GM18861 (cell line): Measurements from ENCODE around the gene REEP2.
"Not testable (repeated sequence)": the region's sequence is repeated elsewhere in the genome, so short reads cannot be mapped to it uniquely, and the experiment has no call there.

Experiments used
- ATAC-seq: cut with Tn5 transposase; IDR thresholded peaks from one replicate; pipeline ENCODE4 v1.9.1; 2021; ENCODE audit not compliant: unreplicated experiment

REEP2 gene

GRCh38 chr5:138438724-138439476 lies at the start of gene REEP2:
REEP2 (plus strand) TSS chr5:138439057; CDS start chr5:138439209, 152 bp downstream.
- peak; percentile 52 for ATAC-seq

- ATAC-seq: no peak
Measured at GRCh38 chr5:138389332-138389731, 49.5 kb upstream of the REEP2 start.

GRCh38 chr5:138389911-138390310 lies 48.9 kb upstream of the REEP2 start:
- ATAC-seq: not testable (repeated sequence)

- no peak for ATAC-seq
Measured at GRCh38 chr5:138391859-138392386, 46.9 kb upstream of the REEP2 start.

- peak; percentile 52 for ATAC-seq
Measured at GRCh38 chr5:138402640-138403039, 36.2 kb upstream of the REEP2 start.

- no peak for ATAC-seq
Measured at GRCh38 chr5:138408023-138408422, 30.8 kb upstream of the REEP2 start.

GRCh38 chr5:138410996-138411640 lies 27.7 kb upstream of the REEP2 start:
- not testable (repeated sequence) for ATAC-seq

- no peak for ATAC-seq
Measured at GRCh38 chr5:138418444-138418843, 20.4 kb upstream of the REEP2 start.

GRCh38 chr5:138425079-138425478 lies 13.8 kb upstream of the REEP2 start:
- ATAC-seq: no peak

- ATAC-seq: no peak
Measured at GRCh38 chr5:138435943-138436342, 2.9 kb upstream of the REEP2 start.

GRCh38 chr5:138438003-138438723 lies 694 bp upstream of the REEP2 start:
- ATAC-seq: no peak

GRCh38 chr5:138439477-138440158 lies 761 bp downstream of the REEP2 start:
- ATAC-seq: no peak

GRCh38 chr5:138440159-138441073 lies 1.6 kb downstream of the REEP2 start:
- ATAC-seq: no peak

- ATAC-seq: no peak
Measured at GRCh38 chr5:138441221-138441620, 2.4 kb downstream of the REEP2 start.

GRCh38 chr5:138444078-138444773 lies 5.4 kb downstream of the REEP2 start:
- ATAC-seq: no peak

GRCh38 chr5:138444774-138445546 lies 6.1 kb downstream of the REEP2 start:
- ATAC-seq: no peak

GRCh38 chr5:138445547-138446271 lies 6.9 kb downstream of the REEP2 start:
- ATAC-seq: no peak

GRCh38 chr5:138448070-138448469 lies 9.2 kb downstream of the REEP2 start:
- ATAC-seq: no peak
